ENCODE data around the gene UBQLN1. TPM values are rescaled to one million over a fixed set of nuclear protein-coding genes. Genes with fewer than 3 reads are reported as not detected.

The UBQLN1 gene
- total RNA-seq, 2 donors from 2014 or later: 88.1 to 107 TPM

DNA sequence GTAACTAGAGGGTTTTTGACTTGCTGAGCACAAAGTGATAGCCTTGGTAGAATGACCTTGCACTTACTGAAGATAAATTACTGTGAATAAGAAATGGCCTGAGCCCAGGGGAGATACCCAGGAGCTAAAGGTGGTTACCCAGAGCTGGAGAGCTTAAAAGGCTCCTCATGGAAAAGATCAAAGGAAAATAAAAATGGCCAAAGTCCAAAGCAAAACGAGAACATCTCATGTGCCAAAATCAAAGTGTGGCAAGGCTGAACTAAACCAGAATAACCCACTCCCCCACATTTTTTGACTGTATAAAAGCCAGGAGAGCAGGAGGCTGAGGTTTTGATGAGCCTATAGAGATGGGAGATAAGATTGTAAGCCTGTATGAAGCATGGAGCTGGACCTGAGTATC lies 70.4 kb downstream of the UBQLN1 start:
- Histone ChIP-seq H3K9me3 (no peaks in the 10 kb centered on the region), H3K4me3 (no peak overlapping the region), H3K4me1 (ENCODE audit: control insufficient read depth in 1 of 2, low read depth in 2 of 2) (no peaks in the 10 kb centered on the region), H3K27ac (no peak overlapping the region), H3K27me3 (replicated peaks; ENCODE audit: insufficient read depth) (no peaks in the 10 kb centered on the region), H3K36me3 (no peaks in the 10 kb centered on the region)
- ATAC-seq (ENCODE audit: insufficient number of reproducible peaks, low FRiP score, low read depth): no peak
- no peak for TF ChIP-seq CTCF (IDR thresholded peaks at IDR 0.05)
- DNase-seq (ENCODE audit: low spot score): no peak

GRCh38 chr9:83636813-83637212 lies 70.9 kb downstream of the UBQLN1 start:
- no peak for ATAC-seq (ENCODE audit: insufficient number of reproducible peaks, low FRiP score, low read depth)
- Histone ChIP-seq H3K9me3 (no peaks in the 10 kb centered on the region), H3K4me3 (no peak overlapping the region), H3K27ac (no peak overlapping the region), H3K4me1 (ENCODE audit: control insufficient read depth in 1 of 2, low read depth in 2 of 2) (no peaks in the 10 kb centered on the region), H3K27me3 (replicated peaks; ENCODE audit: insufficient read depth) (no peaks in the 10 kb centered on the region), H3K36me3 (no peaks in the 10 kb centered on the region)
- no peak for TF ChIP-seq CTCF (IDR thresholded peaks at IDR 0.05)
- DNase-seq (ENCODE audit: low spot score): no peak

DNA sequence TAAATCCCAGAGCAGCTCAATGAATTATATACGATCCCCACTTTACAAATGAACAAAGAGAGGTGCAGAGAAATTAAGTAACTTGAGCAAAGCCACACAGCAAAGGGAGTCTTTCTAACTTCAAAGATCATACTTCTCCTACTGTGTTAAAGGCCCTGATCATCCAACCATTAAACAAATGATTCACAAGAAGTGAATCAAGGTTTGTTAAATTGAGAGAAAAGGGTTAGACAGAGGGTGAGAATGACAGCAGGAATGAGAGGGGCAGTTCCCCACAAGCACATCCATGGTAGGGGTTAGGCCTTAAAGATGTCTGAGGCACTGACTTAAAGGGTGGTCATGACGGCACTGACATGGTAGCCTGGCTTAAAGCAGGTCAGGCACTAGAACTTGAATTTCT lies 74.1 kb downstream of the UBQLN1 start:
- no peak for TF ChIP-seq CTCF (IDR thresholded peaks at IDR 0.05)
- no peak overlapping the region for H3K27ac ChIP-seq
- no peaks in the 10 kb centered on the region for H3K36me3 ChIP-seq
- no peaks in the 10 kb centered on the region for H3K9me3 ChIP-seq
- ATAC-seq (ENCODE audit: insufficient number of reproducible peaks, low FRiP score, low read depth) (no peak), DNase-seq (ENCODE audit: low spot score) (no peak)
- no peaks in the 10 kb centered on the region for H3K4me1 ChIP-seq (ENCODE audit: control insufficient read depth in 1 of 2, low read depth in 2 of 2)
- H3K27me3 ChIP-seq (replicated peaks; ENCODE audit: insufficient read depth): no peaks in the 10 kb centered on the region
- no peak overlapping the region for H3K4me3 ChIP-seq

DNA sequence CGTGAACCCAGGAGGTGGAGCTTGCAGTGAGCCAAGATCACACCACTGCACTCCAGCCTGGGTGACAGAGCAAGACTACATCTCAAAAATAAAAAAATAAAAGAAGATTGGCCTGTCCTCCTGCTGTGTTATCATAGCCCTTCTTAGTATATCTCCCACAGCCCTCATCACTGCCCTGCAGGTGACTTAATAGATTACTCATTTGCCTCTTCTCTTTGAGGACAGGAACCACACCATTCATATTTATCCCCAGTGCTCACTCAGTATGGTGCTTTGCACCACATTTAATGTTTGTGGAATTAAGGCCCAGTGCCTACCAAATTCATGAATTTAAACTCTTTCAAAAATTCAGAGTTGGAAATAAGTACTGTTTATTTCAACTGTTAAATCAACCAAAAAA lies 74.5 kb downstream of the UBQLN1 start:
- H3K27ac ChIP-seq: no peak overlapping the region
- no peak for DNase-seq (ENCODE audit: low spot score)
- H3K4me3 ChIP-seq: no peak overlapping the region
- no peaks in the 10 kb centered on the region for H3K36me3 ChIP-seq
- no peaks in the 10 kb centered on the region for H3K9me3 ChIP-seq
- TF ChIP-seq CTCF (IDR thresholded peaks at IDR 0.05): no peak
- no peak for ATAC-seq (ENCODE audit: insufficient number of reproducible peaks, low FRiP score, low read depth)
- H3K4me1 ChIP-seq (ENCODE audit: control insufficient read depth in 1 of 2, low read depth in 2 of 2): no peaks in the 10 kb centered on the region
- no peaks in the 10 kb centered on the region for H3K27me3 ChIP-seq (replicated peaks; ENCODE audit: insufficient read depth)

GRCh38 chr9:83630938-83631457 lies 76.8 kb downstream of the UBQLN1 start:
- H3K4me3 ChIP-seq: no peak overlapping the region
- H3K36me3 ChIP-seq: peaks cover 4% of the 10 kb centered on the region
- ATAC-seq (ENCODE audit: insufficient number of reproducible peaks, low FRiP score, low read depth) (no peak), DNase-seq (ENCODE audit: low spot score) (no peak)
- no peak overlapping the region for H3K27ac ChIP-seq
- H3K27me3 ChIP-seq (replicated peaks; ENCODE audit: insufficient read depth): no peaks in the 10 kb centered on the region
- TF ChIP-seq CTCF (IDR thresholded peaks at IDR 0.05): no peak
- H3K9me3 ChIP-seq: no peaks in the 10 kb centered on the region
- H3K4me1 ChIP-seq (ENCODE audit: control insufficient read depth in 1 of 2, low read depth in 2 of 2): no peaks in the 10 kb centered on the region

All from thoracic aorta (tissue), 2 donors.